Fibroblast of lung (primary cell): ENCODE data around the gene PUDP.

Experiments
- CTCF ChIP-seq, 2 donors: IDR thresholded peaks in 1 of 2; conservative IDR thresholded peaks in 1 of 2; 1 replicate in 1 of 2; 2 replicates in 1 of 2; pipeline ENCODE4 v1.5.1; 2011 to 2012; ENCODE audit warnings: low read length in 2 of 2, control low read depth in 1 of 2, inconsistent platforms in 1 of 2, low read depth in 1 of 2, mild to moderate bottlenecking in 1 of 2
- EZH2 ChIP-seq: IDR thresholded peaks from 2 replicates; pipeline ENCODE4 v1.5.1; 2012; ENCODE audit warnings: low read length, control low read depth, mild to moderate bottlenecking; ENCODE audit errors: missing control alignments

- TF ChIP-seq CTCF (conservative IDR thresholded peaks at IDR 0.05 in 1 of 2, IDR thresholded peaks at IDR 0.05 in 1 of 2; ENCODE audit: low read depth in 1 of 2, low read length in 2 of 2) (no peak), EZH2 (no peak)
Measured at GRCh38 chrX:7060444-7060843, 87.5 kb downstream of the PUDP start.
